ENCODE measurements around the gene PDE3A. TPM values are rescaled to one million over a fixed set of nuclear protein-coding genes. Genes with fewer than 3 reads are reported as not detected.

PDE3A gene
- total RNA-seq, 1 experiment from 2014 or later = 0.58 TPM

DNA sequence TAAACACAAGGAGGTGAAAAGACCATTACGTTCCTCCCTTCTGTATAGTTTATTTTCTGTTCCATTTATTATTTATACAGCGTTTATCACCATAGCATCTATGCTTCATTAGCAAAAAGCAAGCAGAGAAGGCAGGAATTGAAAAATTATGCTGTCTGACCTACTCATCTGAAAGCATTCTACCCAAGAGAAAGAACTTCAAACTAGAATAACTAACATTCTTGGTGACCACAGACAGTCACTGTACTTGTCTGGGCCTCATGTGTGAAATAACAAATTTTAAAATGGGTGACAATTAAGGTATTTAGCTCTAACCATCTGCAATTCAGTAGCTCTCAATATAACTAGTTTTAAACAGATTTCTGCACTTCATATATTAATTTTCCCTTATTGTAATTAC is 29.3 kb upstream of the PDE3A start:
- no peak overlapping the region for H3K4me3 ChIP-seq (ENCODE audit: low read length)
- H4K20me1 ChIP-seq (ENCODE audit: low read length) = no peaks in the 10 kb centered on the region
- H3F3A ChIP-seq (ENCODE audit: low read length, unreplicated experiment) = no peaks in the 10 kb centered on the region
- H3K27me3 ChIP-seq (ENCODE audit: low read length) = no peaks in the 10 kb centered on the region
- H3K9me2 ChIP-seq (replicated peaks; ENCODE audit: low read length) = no peaks in the 10 kb centered on the region
- no peak for TF ChIP-seq EZH2phosphoT487 (IDR thresholded peaks at IDR 0.05; ENCODE audit: borderline replicate concordance, low read length)
- TF ChIP-seq, protein P1, sequence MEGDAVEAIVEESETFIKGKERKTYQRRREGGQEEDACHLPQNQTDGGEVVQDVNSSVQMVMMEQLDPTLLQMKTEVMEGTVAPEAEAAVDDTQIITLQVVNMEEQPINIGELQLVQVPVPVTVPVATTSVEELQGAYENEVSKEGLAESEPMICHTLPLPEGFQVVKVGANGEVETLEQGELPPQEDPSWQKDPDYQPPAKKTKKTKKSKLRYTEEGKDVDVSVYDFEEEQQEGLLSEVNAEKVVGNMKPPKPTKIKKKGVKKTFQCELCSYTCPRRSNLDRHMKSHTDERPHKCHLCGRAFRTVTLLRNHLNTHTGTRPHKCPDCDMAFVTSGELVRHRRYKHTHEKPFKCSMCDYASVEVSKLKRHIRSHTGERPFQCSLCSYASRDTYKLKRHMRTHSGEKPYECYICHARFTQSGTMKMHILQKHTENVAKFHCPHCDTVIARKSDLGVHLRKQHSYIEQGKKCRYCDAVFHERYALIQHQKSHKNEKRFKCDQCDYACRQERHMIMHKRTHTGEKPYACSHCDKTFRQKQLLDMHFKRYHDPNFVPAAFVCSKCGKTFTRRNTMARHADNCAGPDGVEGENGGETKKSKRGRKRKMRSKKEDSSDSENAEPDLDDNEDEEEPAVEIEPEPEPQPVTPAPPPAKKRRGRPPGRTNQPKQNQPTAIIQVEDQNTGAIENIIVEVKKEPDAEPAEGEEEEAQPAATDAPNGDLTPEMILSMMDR (conservative IDR thresholded peaks at IDR 0.05; ENCODE audit: low read depth, low read length) = no peak
- no peak for TF ChIP-seq EZH2 (IDR thresholded peaks at IDR 0.05; ENCODE audit: low read length, unreplicated experiment)
- no peak overlapping the region for H3K27ac ChIP-seq (ENCODE audit: low read length)
- ChIA-PET POLR2A (ENCODE audit: unreplicated experiment) (no interaction called here), CTCF (no interaction called here)
- H3K9me3 ChIP-seq (ENCODE audit: low read length) = no peaks in the 10 kb centered on the region
- H2AFZ ChIP-seq (ENCODE audit: low read length) = no peak overlapping the region
- BruUV-seq (replicated peaks) = no TSS peak
- ATAC-seq (no peak), DNase-seq (no peak)
- H3K36me3 ChIP-seq (ENCODE audit: low read depth, low read length) = no peaks in the 10 kb centered on the region
- H3K79me2 ChIP-seq (ENCODE audit: low read length) = no peaks in the 10 kb centered on the region
- intact Hi-C loops (cut with micrococcal nuclease) = no loop called here
- H3K4me2 ChIP-seq (ENCODE audit: low read length) = no peak overlapping the region
- no peak overlapping the region for H3K9ac ChIP-seq (ENCODE audit: low read length)
- no peaks in the 10 kb centered on the region for H3K4me1 ChIP-seq (ENCODE audit: insufficient read depth, low read length)

DNA sequence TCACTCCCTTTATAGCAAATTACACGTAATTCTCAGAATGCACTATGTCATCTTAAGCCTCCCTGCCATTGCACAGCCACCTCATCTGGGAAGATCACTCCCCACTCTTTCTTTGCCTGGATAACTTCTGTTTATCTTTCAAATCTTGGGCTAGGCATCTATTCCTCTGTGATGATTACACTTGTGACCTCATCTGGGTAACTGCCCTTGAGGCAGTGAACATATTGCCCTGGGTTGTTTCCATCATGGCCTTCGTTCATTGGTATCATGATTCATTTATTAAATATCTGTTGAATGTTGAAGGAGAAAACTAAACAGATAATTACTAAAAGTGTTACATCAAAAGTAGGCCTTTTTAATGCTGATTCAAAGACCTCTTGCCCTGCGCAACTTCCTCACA is 26.2 kb upstream of the PDE3A start:
- Histone ChIP-seq H3K27ac (ENCODE audit: low read length) (no peak overlapping the region), H3K9ac (ENCODE audit: low read length) (no peak overlapping the region), H3K4me2 (ENCODE audit: low read length) (no peak overlapping the region), H3K79me2 (ENCODE audit: low read length) (no peaks in the 10 kb centered on the region), H4K20me1 (ENCODE audit: low read length) (no peaks in the 10 kb centered on the region), H3K4me3 (ENCODE audit: low read length) (no peak overlapping the region), H3K27me3 (ENCODE audit: low read length) (no peaks in the 10 kb centered on the region), H3K9me3 (ENCODE audit: low read length) (no peaks in the 10 kb centered on the region), H3K4me1 (ENCODE audit: insufficient read depth, low read length) (no peaks in the 10 kb centered on the region), H3K9me2 (replicated peaks; ENCODE audit: low read length) (no peaks in the 10 kb centered on the region), H3K36me3 (ENCODE audit: low read depth, low read length) (no peaks in the 10 kb centered on the region), H2AFZ (ENCODE audit: low read length) (no peak overlapping the region), H3F3A (ENCODE audit: low read length, unreplicated experiment) (no peaks in the 10 kb centered on the region)
- ChIA-PET POLR2A (ENCODE audit: unreplicated experiment) (no interaction called here), CTCF (no interaction called here)
- no peak for DNase-seq
- BruUV-seq (replicated peaks) = no TSS peak
- ATAC-seq = no peak
- TF ChIP-seq EZH2 (IDR thresholded peaks at IDR 0.05; ENCODE audit: low read length, unreplicated experiment) (no peak), EZH2phosphoT487 (IDR thresholded peaks at IDR 0.05; ENCODE audit: borderline replicate concordance, low read length) (no peak)
- TF ChIP-seq, protein P1 (conservative IDR thresholded peaks at IDR 0.05; ENCODE audit: low read depth, low read length) = no peak
- intact Hi-C loops (cut with micrococcal nuclease) = no loop called here

DNA sequence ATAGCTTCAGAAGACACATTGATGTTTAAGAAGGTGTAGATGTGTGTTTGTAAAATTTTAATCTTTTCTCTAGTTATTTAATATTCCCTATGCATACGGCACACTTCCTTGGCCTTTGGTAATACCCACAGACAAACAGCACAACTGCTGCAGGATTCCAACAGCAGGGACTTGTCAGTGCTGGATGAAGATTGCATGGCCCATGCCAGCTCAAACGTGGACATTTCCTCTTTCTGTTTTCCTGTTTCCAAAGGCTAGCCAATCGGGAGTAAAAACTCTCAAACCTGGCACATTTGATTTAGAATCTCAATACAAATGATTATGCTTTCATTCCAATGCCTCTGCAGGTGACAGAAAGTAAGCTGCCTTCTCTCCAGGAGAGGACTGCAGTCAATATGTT is 22.5 kb upstream of the PDE3A start:
- Histone ChIP-seq H3K4me2 (ENCODE audit: low read length) (no peak overlapping the region), H3K36me3 (ENCODE audit: low read depth, low read length) (no peaks in the 10 kb centered on the region), H3K9ac (ENCODE audit: low read length) (no peak overlapping the region), H3K9me2 (replicated peaks; ENCODE audit: low read length) (no peaks in the 10 kb centered on the region), H3F3A (ENCODE audit: low read length, unreplicated experiment) (no peaks in the 10 kb centered on the region), H2AFZ (ENCODE audit: low read length) (no peak overlapping the region), H3K4me1 (ENCODE audit: insufficient read depth, low read length) (peaks cover 4% of the 10 kb centered on the region; the same call in 1 of the 2 replicates), H3K4me3 (ENCODE audit: low read length) (no peak overlapping the region), H3K27ac (ENCODE audit: low read length) (no peak overlapping the region), H4K20me1 (ENCODE audit: low read length) (no peaks in the 10 kb centered on the region), H3K9me3 (ENCODE audit: low read length) (no peaks in the 10 kb centered on the region), H3K27me3 (ENCODE audit: low read length) (no peaks in the 10 kb centered on the region), H3K79me2 (ENCODE audit: low read length) (no peaks in the 10 kb centered on the region)
- intact Hi-C loops (cut with micrococcal nuclease) = no loop called here
- TF ChIP-seq EZH2phosphoT487 (IDR thresholded peaks at IDR 0.05; ENCODE audit: borderline replicate concordance, low read length) (no peak), EZH2 (IDR thresholded peaks at IDR 0.05; ENCODE audit: low read length, unreplicated experiment) (no peak)
- TF ChIP-seq, protein P1 (conservative IDR thresholded peaks at IDR 0.05; ENCODE audit: low read depth, low read length) = no peak
- DNase-seq (no peak), ATAC-seq (no peak)
- no TSS peak for BruUV-seq (replicated peaks)
- CTCF ChIA-PET = no interaction called here
- POLR2A ChIA-PET (ENCODE audit: unreplicated experiment) = no interaction called here

All from PC-3 (cell line).